ENCODE measurements around the gene PLEKHG4B.
"Not testable (repeated sequence)": the region's sequence is repeated elsewhere in the genome, so short reads cannot be mapped to it uniquely, and the experiment has no call there.

Gene PLEKHG4B

GRCh38 chr5:197892-198489 is 106.0 kb downstream of the PLEKHG4B start:
- DNase-seq, result no peak

GRCh38 chr5:198516-199196 is 106.7 kb downstream of the PLEKHG4B start:
- DNase-seq, result no peak

- DNase-seq, result no peak
Observed at GRCh38 chr5:199197-199949, 107.4 kb downstream of the PLEKHG4B start.

- DNase-seq, result no peak
Observed at GRCh38 chr5:199950-200645, 108.1 kb downstream of the PLEKHG4B start.

- DNase-seq, result no peak
Observed at GRCh38 chr5:200985-201384, 109.0 kb downstream of the PLEKHG4B start.

GRCh38 chr5:201672-202071 is 109.7 kb downstream of the PLEKHG4B start:
- no peak for DNase-seq

- no peak for DNase-seq
Observed at GRCh38 chr5:203246-203930, 111.4 kb downstream of the PLEKHG4B start.

GRCh38 chr5:204001-204400 is 112.0 kb downstream of the PLEKHG4B start:
- no peak for DNase-seq

- no peak for DNase-seq
Observed at GRCh38 chr5:204462-204861, 112.5 kb downstream of the PLEKHG4B start.

GRCh38 chr5:204966-205670 is 113.2 kb downstream of the PLEKHG4B start:
- no peak for DNase-seq

GRCh38 chr5:206406-206805 is 114.4 kb downstream of the PLEKHG4B start:
- peak in 1 of 58 donors; percentile 9 for DNase-seq

- no peak for DNase-seq
Observed at GRCh38 chr5:206927-207536, 115.1 kb downstream of the PLEKHG4B start.

- no peak for DNase-seq
Observed at GRCh38 chr5:207599-207998, 115.6 kb downstream of the PLEKHG4B start.

- DNase-seq, result no peak
Observed at GRCh38 chr5:208449-209114, 116.6 kb downstream of the PLEKHG4B start.

- DNase-seq, result no peak
Observed at GRCh38 chr5:213803-214395, 121.9 kb downstream of the PLEKHG4B start.

GRCh38 chr5:215256-215655 is 123.3 kb downstream of the PLEKHG4B start:
- DNase-seq, result not testable (repeated sequence)

- DNase-seq, result not testable (repeated sequence)
Observed at GRCh38 chr5:216076-216475, 124.1 kb downstream of the PLEKHG4B start.

GRCh38 chr5:217494-218456 is 125.8 kb downstream of the PLEKHG4B start, which contains the start of the genes CCDC127 and SDHA:
Gene CCDC127, minus strand, starts transcription at chr5:218153. Its CDS starts 1,304 bp downstream, at chr5:216849.
Gene SDHA, plus strand, starts transcription at chr5:218320. Its CDS starts 36 bp downstream, at chr5:218356.
- DNase-seq, result peak; percentile 42 to 95 (median 89)
